GM12878 (cell line): Measurements from ENCODE around the gene DDX27. TPM values are rescaled to one million over a fixed set of nuclear protein-coding genes. Genes with fewer than 3 reads are reported as not detected.

Experiments used
- ATAC-seq: fragments of 200-7000 bp; cut with Tn5 transposase; 3 replicates; pipeline ENCODE4 v1.9.1; 2020; ENCODE audit warnings: mild to moderate bottlenecking, moderate library complexity
- BruUV-seq: library from RNA; stranded (reverse); fragments of 400-500 nt; replicated peaks from 2 replicates; lab custom pipeline; 2021; lab: Mats Ljungman, UMichigan
- CTCF ChIA-PET: fragments of 300-600 bp; sonication (Branson Sonifier 250); formaldehyde crosslinking; extraction: SDS; loops from one replicate; lab custom pipeline; 2021; ENCODE audit warnings: inconsistent platforms; lab: Yijun Ruan, JAX
- POLR2A ChIA-PET: fragments of 350-600 bp; formaldehyde crosslinking; extraction: SDS; loops from one replicate; lab custom pipeline; 2021; ENCODE audit warnings: inconsistent platforms; lab: Charles Lee
- RAD21 ChIA-PET: fragments of 300-600 bp; sonication (Branson Sonifier 250); formaldehyde crosslinking; loops from one replicate; lab custom pipeline; 2023; ENCODE audit warnings: antibody characterized with exemption; ENCODE audit not compliant: unreplicated experiment; lab: Charles Lee
- SMC1A ChIA-PET: fragments of 300-600 bp; sonication (Branson Sonifier 250); formaldehyde crosslinking; loops from one replicate; lab custom pipeline; 2023; ENCODE audit not compliant: unreplicated experiment, uncharacterized antibody; lab: Charles Lee
- DNase-seq: peaks from one replicate; pipeline ENCODE4 v3.0.0-alpha.2; 2011; ENCODE audit warnings: low read depth, low spot score
- FAIRE-seq: peaks from 3 replicates; lab custom pipeline; 2011; peaks lifted over from hg19 to GRCh38; lab: Jason Lieb, UNC
- H2AFZ ChIP-seq: 2 replicates; pipeline ENCODE4 v1.6.0; 2011; ENCODE audit warnings: low read depth, low read length, control low read depth; ENCODE audit not compliant: control insufficient read depth
- H3K27ac ChIP-seq: 2 replicates; pipeline ENCODE4 v1.5.1; 2011; ENCODE audit warnings: control low read depth; ENCODE audit not compliant: control insufficient read depth, insufficient read depth
- H3K27me3 ChIP-seq, 2 experiments: replicated peaks in 1 of 2; 2 replicates each; pipeline versions ENCODE4 v1.6.0 to v1.6.1; 2011; ENCODE audit warnings: low read length in 1 of 2; ENCODE audit not compliant: control insufficient read depth in 2 of 2, insufficient read depth in 2 of 2
- H3K36me3 ChIP-seq, 2 experiments: 2 replicates each; pipeline ENCODE4 v1.5.1; 2011; ENCODE audit warnings: low read length in 1 of 2; ENCODE audit not compliant: control insufficient read depth in 2 of 2, insufficient read depth in 2 of 2
- H3K4me1 ChIP-seq: 2 replicates; pipeline ENCODE4 v1.6.1; 2011; ENCODE audit warnings: mild to moderate bottlenecking, low read length, moderate library complexity, mixed read lengths; ENCODE audit not compliant: control insufficient read depth, insufficient read depth
- H3K4me2 ChIP-seq: 2 replicates; pipeline ENCODE4 v1.6.0; 2011; ENCODE audit warnings: control low read depth; ENCODE audit not compliant: control insufficient read depth, insufficient read depth
- H3K4me3 ChIP-seq: fragments of 200-600 bp; sonication (generic); 2 replicates; pipeline ENCODE4 v1.5.1; 2016
- H3K79me2 ChIP-seq: 2 replicates; pipeline ENCODE4 v1.6.0; 2011; ENCODE audit warnings: low read length; ENCODE audit not compliant: control insufficient read depth, insufficient read depth
- H3K9ac ChIP-seq: 2 replicates; pipeline ENCODE4 v1.8.0; 2011; ENCODE audit warnings: low read length, control low read depth, mixed read lengths; ENCODE audit not compliant: control insufficient read depth, insufficient read depth
- H3K9me3 ChIP-seq: replicated peaks from 3 replicates; pipeline ENCODE4 v1.5.1; 2011; ENCODE audit warnings: mild to moderate bottlenecking, low read length; ENCODE audit not compliant: control insufficient read depth, insufficient read depth
- H4K20me1 ChIP-seq: 2 replicates; pipeline ENCODE4 v1.6.0; 2011; ENCODE audit not compliant: control insufficient read depth, insufficient read depth
- ATF2 ChIP-seq: IDR thresholded peaks from 2 replicates; pipeline ENCODE4 v1.6.1; 2012; ENCODE audit warnings: low read length, inconsistent platforms
- CBX5 ChIP-seq: sonication (generic); IDR thresholded peaks from 2 replicates; pipeline ENCODE4 v1.6.1; 2016; ENCODE audit warnings: low read depth, moderate library complexity, mild to moderate bottlenecking, inconsistent platforms
- E2F8 ChIP-seq: fragments of 450-650 bp; IDR thresholded peaks from 2 replicates; pipeline ENCODE4 v1.6.1; 2018; ENCODE audit warnings: mild to moderate bottlenecking, low read depth, moderate library complexity; ENCODE audit not compliant: partially characterized antibody
- ELK1 ChIP-seq: IDR thresholded peaks from 2 replicates; pipeline ENCODE4 v1.6.1; 2012; ENCODE audit warnings: low read depth, low read length, improper control_type of control experiment
- JUNB ChIP-seq: IDR thresholded peaks from 2 replicates; pipeline ENCODE4 v1.6.1; 2016; ENCODE audit warnings: antibody characterized with exemption, mild to moderate bottlenecking
- PML ChIP-seq: IDR thresholded peaks from 2 replicates; pipeline ENCODE4 v1.6.1; 2012; ENCODE audit warnings: low read length, inconsistent platforms
- POLR2AphosphoS5 ChIP-seq: IDR thresholded peaks from 2 replicates; pipeline ENCODE4 v1.6.1; 2011; ENCODE audit warnings: mild to moderate bottlenecking, low read length, inconsistent platforms
- RBBP5 ChIP-seq: fragments of 200-600 bp; sonication (generic); conservative IDR thresholded peaks from 2 replicates; pipeline ENCODE4 v1.6.1; 2016
- RELA ChIP-seq: fragments of 450-650 bp; IDR thresholded peaks from 2 replicates; pipeline ENCODE4 v1.8.0; 2014; ENCODE audit warnings: borderline replicate concordance; ENCODE audit not compliant: partially characterized antibody
- SIX5 ChIP-seq: IDR thresholded peaks from 2 replicates; pipeline ENCODE4 v1.6.1; 2011; ENCODE audit warnings: mild to moderate bottlenecking, low read depth, low read length, moderate library complexity; ENCODE audit not compliant: severe bottlenecking
- SREBF1 ChIP-seq: IDR thresholded peaks from 2 replicates; pipeline ENCODE4 v1.6.1; 2012; ENCODE audit warnings: mild to moderate bottlenecking, low read length
- STAT1 ChIP-seq: fragments of 450-650 bp; conservative IDR thresholded peaks from 2 replicates; pipeline ENCODE4 v1.6.1; 2014; ENCODE audit warnings: antibody characterized with exemption, mild to moderate bottlenecking
- ZNF687 ChIP-seq: fragments of 450-650 bp; IDR thresholded peaks from 2 replicates; pipeline ENCODE4 v1.6.1; 2017; ENCODE audit warnings: mild to moderate bottlenecking, moderate library complexity
- WGBS: methylation state at CpG from one replicate; pipeline ENCODE4 v1.1.6; 2016; ENCODE audit warnings: low lambda C conversion rate; ENCODE audit not compliant: insufficient replicate concordance, insufficient coverage; ENCODE audit errors: missing lambda C conversion rate; 5-methylcytosine and 5-hydroxymethylcytosine counted together
- in situ Hi-C: fragments of 300-500 bp; cut with MboI; formaldehyde crosslinking; loops from 9 replicates; pipeline ENCODE4 v1.14.3; 2018; ENCODE audit warnings: mixed read lengths
- intact Hi-C: fragments of 100-400 bp; cut with micrococcal nuclease; formaldehyde crosslinking; loops from one replicate; pipeline ENCODE4 v1.14.2; 2022; ENCODE audit not compliant: unreplicated experiment
- polyA plus RNA-seq, 11 experiments: library from polyadenylated mRNA; depleted of rRNA in 4 of 11; unstranded in 6 of 11; stranded (reverse) in 5 of 11; fragments of >200 nt; fragmentation: Nextera tagmentation in 4 of 11; fragmentation: Illumina TruSeq in 1 of 11; extraction: Ambion mirVana in 4 of 11; extraction: Trizol in 1 of 11; gene quantifications; 1 replicate in 1 of 11; 2 replicates in 10 of 11; pipeline versions ENCODE4 v1.2.1 to v1.2.3, GENCODE V29; 2011 to 2016; ENCODE audit warnings: inconsistent platforms in 2 of 11, missing spikeins in 2 of 11, low read depth in 1 of 11
- total RNA-seq, 4 experiments: library from RNA; depleted of rRNA in 3 of 4; stranded (reverse); fragments of >200 nt in 3 of 4; fragmentation: Illumina TruSeq in 1 of 4; extraction: Trizol in 1 of 4; gene quantifications; 2 replicates each; pipeline versions ENCODE4 v1.2.1 to v1.2.3, GENCODE V29; 2013 to 2021

DDX27 gene
- total and polyA plus RNA-seq, 10 of the 15 experiments (the other 5 are each of a cell fraction or from before 2014, with no cell fraction given), result 19.8 to 78.8 (median 54.9) TPM

- H3K27ac ChIP-seq, result peak overlapping the region; percentile 28; the same call in 1 of the 2 replicates
- ChIA-PET SMC1A (interaction anchor here (0.6 to 3.3 kb wide), 6 partner anchors 10 to 1940 kb away, joined by 3 to 17 read pairs (median 4); no protein-coding TSS in a partner anchor), RAD21 (interaction anchor here (1.0 kb wide), 1 partner anchor 20 kb away, joined by 3 read pairs; no protein-coding TSS in a partner anchor), POLR2A (interaction anchor here (0.6 to 4.0 kb wide), 5 partner anchors 9 to 420 kb away, joined by 3 to 25 read pairs (median 4); no protein-coding TSS in a partner anchor), CTCF (interaction anchor here (1.2 to 3.0 kb wide), 4 partner anchors 10 to 38 kb away, joined by 3 to 8 read pairs (median 3); no protein-coding TSS in a partner anchor)
- no peak overlapping the region for H2AFZ ChIP-seq
- no peak for FAIRE-seq
- 0% methylated on average over 3 of the region's 3 CpGs for WGBS
- ATAC-seq, result peak; percentile 9
- H3K4me3 ChIP-seq, result peak overlapping the region; percentile 95
- no TSS peak for BruUV-seq
- DNase-seq, result no peak
- intact Hi-C loops, result no loop called here
- H3K27me3 ChIP-seq, result no peaks in the 10 kb centered on the region
- H3K79me2 ChIP-seq, result peaks cover 94% of the 10 kb centered on the region
- peaks cover 34% of the 10 kb centered on the region for H4K20me1 ChIP-seq
- peaks cover 41% of the 10 kb centered on the region for H3K9me3 ChIP-seq
- H3K36me3 ChIP-seq, result peaks cover 47 to 74% of the 10 kb centered on the region in 2 experiments
- in situ Hi-C loops, result no loop called here
- H3K4me2 ChIP-seq, result peak overlapping the region; percentile 74
- peaks cover 12% of the 10 kb centered on the region for H3K4me1 ChIP-seq
- peak overlapping the region; percentile 98; the same call in 1 of the 2 replicates for H3K9ac ChIP-seq
- TF ChIP-seq SREBF1 (no peak), ZNF687 (no peak), JUNB (no peak), RELA (no peak), RBBP5 (no peak), ATF2 (peak; percentile 38), PML (peak; percentile 33; the same call in 1 of the 2 replicates), ELK1 (no peak), STAT1 (no peak), E2F8 (no peak), POLR2AphosphoS5 (peak; percentile 62), CBX5 (no peak), SIX5 (no peak)
These were observed 64.7 kb downstream of the DDX27 start for GRCh38 chr20:49283703-49284625.
